ENCODE data around the gene NDE1.

DNA sequence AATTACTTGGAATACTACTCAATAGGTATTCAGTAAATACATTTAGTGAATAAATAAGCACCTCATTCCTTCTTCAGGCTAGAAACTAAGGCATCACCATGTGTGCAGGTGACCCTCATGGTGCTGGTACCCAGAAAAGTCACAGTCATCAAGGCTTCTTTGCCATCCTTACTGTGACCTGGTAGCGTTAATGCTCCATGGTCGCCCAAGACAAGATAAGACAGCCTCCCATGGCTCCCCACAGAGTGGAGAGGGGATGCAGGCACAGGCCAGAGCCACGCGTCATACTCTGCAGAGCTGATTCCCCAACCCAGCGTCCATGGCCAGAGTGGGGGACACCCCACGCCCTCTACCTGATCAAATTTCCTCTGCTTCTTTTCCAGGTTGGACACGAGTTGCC lies 73.8 kb downstream of the NDE1 start:
- TF ChIP-seq CTCF (IDR thresholded peaks at IDR 0.05 in 4 of 5, conservative IDR thresholded peaks at IDR 0.05 in 1 of 5) (no peak), POLR2A (IDR thresholded peaks at IDR 0.05) (no peak)

All from gastrocnemius medialis (tissue), 4 donors.